HL-60 (cell line): ENCODE measurements around the gene C1orf226.

ENCODE experiments used
- DNase-seq, 2 experiments: peaks; one replicate each; pipeline ENCODE4 v3.0.0-alpha.2; 2010 to 2020; ENCODE audit warnings: low read depth in 1 of 2, low spot score in 1 of 2
- H3K27ac ChIP-seq: fragments of 250-450 bp; sonication (Bioruptor Pico); replicated peaks from 2 replicates; pipeline ENCODE4 v1.5.1; 2020; ENCODE audit warnings: mild to moderate bottlenecking, moderate library complexity
- H3K27me3 ChIP-seq: fragments of 250-450 bp; sonication (Bioruptor Pico); 2 replicates; pipeline ENCODE4 v1.5.1; 2021; ENCODE audit warnings: mild to moderate bottlenecking, moderate library complexity; ENCODE audit not compliant: insufficient read depth, poor library complexity, severe bottlenecking
- H3K4me3 ChIP-seq: replicated peaks from 2 replicates; pipeline ENCODE4 v1.5.1; 2011; ENCODE audit warnings: mild to moderate bottlenecking, control low read depth, low read length; ENCODE audit not compliant: insufficient read depth
- GABPA ChIP-seq: IDR thresholded peaks from 2 replicates; pipeline ENCODE4 v1.6.1; 2012; ENCODE audit warnings: low read depth
- POLR2AphosphoS5 ChIP-seq: IDR thresholded peaks from 2 replicates; pipeline ENCODE4 v1.6.1; 2012; ENCODE audit warnings: low read depth
- REST ChIP-seq: IDR thresholded peaks from 2 replicates; pipeline ENCODE4 v1.6.1; 2012; ENCODE audit warnings: low read depth; ENCODE audit not compliant: insufficient replicate concordance
- SPI1 ChIP-seq: IDR thresholded peaks from 2 replicates; pipeline ENCODE4 v1.6.1; 2012; ENCODE audit warnings: low read depth, mild to moderate bottlenecking, borderline replicate concordance
- TF ChIP-seq, protein P1 (sequence below): IDR thresholded peaks from one replicate; pipeline ENCODE4 v1.5.1; 2011; ENCODE audit warnings: low read length, control low read depth, inconsistent platforms; ENCODE audit not compliant: insufficient read depth

Gene C1orf226

DNA sequence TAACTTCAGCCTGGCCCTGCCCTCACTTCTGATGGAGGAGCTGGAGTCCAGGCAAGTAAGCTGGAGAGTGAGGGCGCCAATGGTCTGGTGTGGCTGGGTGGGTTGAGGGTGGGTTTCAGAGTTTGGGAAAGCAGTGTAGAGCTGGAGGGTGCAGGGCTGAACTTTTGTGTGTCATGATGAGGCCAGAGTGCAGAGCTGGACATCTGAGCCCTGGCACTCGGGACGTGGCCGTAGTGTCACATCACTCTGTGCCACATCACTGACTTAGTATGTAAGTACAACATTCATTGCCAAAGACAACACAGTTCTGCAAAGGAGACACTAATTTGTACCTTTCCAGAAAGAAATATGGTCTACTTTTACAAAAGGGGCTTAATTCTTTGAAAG is 20.7 kb upstream of the C1orf226 start:
- Histone ChIP-seq H3K27ac (no peak overlapping the region), H3K27me3 (peaks cover 3% of the 10 kb centered on the region), H3K4me3 (no peak overlapping the region)
- TF ChIP-seq, protein P1, sequence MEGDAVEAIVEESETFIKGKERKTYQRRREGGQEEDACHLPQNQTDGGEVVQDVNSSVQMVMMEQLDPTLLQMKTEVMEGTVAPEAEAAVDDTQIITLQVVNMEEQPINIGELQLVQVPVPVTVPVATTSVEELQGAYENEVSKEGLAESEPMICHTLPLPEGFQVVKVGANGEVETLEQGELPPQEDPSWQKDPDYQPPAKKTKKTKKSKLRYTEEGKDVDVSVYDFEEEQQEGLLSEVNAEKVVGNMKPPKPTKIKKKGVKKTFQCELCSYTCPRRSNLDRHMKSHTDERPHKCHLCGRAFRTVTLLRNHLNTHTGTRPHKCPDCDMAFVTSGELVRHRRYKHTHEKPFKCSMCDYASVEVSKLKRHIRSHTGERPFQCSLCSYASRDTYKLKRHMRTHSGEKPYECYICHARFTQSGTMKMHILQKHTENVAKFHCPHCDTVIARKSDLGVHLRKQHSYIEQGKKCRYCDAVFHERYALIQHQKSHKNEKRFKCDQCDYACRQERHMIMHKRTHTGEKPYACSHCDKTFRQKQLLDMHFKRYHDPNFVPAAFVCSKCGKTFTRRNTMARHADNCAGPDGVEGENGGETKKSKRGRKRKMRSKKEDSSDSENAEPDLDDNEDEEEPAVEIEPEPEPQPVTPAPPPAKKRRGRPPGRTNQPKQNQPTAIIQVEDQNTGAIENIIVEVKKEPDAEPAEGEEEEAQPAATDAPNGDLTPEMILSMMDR: no peak
- TF ChIP-seq POLR2AphosphoS5: no peak
- TF ChIP-seq REST: no peak
- no peak for DNase-seq

DNA sequence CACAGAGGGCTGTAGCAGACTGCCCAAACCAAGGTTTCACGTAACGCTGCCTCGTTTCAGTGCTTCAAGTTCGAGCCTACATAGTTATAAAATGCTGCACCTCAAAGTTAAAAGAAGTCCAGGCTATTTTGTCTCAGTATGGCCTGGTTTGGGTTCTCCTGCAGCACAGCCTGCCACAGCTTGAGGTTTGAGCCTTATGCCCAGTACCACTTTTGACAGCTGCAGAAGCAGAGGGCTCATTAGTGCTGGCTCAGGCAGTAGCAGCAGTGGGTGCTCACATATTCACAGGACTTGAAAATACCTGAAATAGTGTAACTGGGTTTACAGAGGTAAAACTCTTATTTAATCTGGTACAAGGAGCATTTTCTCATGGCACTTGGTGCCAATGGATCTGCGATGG is 20.2 kb upstream of the C1orf226 start:
- Histone ChIP-seq H3K27me3 (peaks cover 3% of the 10 kb centered on the region), H3K4me3 (no peak overlapping the region), H3K27ac (no peak overlapping the region)
- TF ChIP-seq GABPA (no peak), POLR2AphosphoS5 (no peak), SPI1 (no peak), REST (no peak)
- no peak for DNase-seq

DNA sequence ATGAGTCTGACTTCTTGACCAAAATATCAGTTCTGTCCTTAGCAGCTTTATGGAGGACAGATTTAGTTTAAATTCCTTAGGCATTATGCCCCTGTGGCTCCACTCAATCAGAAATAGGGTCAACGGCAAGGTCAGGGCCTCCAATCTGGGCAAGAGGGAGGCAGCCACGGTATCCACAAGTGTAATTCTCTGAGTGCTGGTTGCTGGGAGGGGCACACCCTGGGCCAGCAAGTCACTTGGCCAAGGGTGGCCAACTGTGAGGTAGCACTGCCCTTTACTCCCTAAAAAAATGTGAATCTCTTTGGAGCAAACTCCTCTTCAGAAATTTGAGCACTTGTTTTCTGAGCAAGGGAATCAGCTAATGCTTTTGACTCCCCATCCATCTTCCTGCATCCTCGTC is 17.7 kb upstream of the C1orf226 start:
- DNase-seq: no peak
- TF ChIP-seq POLR2AphosphoS5 (no peak), REST (no peak), SPI1 (no peak), GABPA (no peak)
- TF ChIP-seq, protein P1: no peak
- no peak overlapping the region for H3K27ac ChIP-seq
- peaks cover 3% of the 10 kb centered on the region for H3K27me3 ChIP-seq
- H3K4me3 ChIP-seq: no peak overlapping the region

GRCh38 chr1:162364498-162364897 is 17.0 kb upstream of the C1orf226 start:
- peaks cover 3% of the 10 kb centered on the region for H3K27me3 ChIP-seq
- no peak for DNase-seq
- TF ChIP-seq REST: no peak
- TF ChIP-seq POLR2AphosphoS5: no peak
- TF ChIP-seq, protein P1: no peak
- no peak for TF ChIP-seq SPI1
- TF ChIP-seq GABPA: no peak
- H3K27ac ChIP-seq: no peak overlapping the region
- H3K4me3 ChIP-seq: no peak overlapping the region
